ENCODE data around the gene LPCAT2.

The LPCAT2 gene

DNA sequence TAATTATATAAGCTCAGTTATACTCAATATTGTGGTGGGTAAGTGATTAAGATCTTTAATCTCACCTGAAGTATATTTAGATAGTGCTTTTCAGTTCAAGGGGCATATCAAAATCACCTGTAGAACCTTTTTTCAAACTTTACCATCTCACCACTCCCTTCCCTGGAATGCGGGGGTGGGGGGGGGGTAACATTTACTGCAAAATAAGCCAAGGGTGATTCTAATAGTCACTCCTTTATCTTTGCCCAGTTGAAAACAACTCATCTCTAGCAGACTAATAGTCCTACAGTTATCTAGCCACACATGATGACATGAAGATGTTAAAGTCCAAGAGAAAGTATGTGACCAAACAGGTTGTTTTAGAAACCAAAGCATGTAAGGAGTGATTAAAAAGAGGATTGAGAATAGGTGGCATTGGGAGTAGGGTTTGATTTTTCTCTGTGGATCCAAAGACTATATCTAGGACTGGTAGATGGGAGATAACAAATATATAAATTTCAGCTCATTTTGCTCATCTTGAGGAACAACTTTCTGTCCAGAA is 21.5 kb downstream of the LPCAT2 start:
- no peaks in the 10 kb centered on the region for H3K9me3 ChIP-seq
- H3K4me3 ChIP-seq = no peak overlapping the region
- no peak overlapping the region for H3K27ac ChIP-seq
- H3K36me3 ChIP-seq = no peaks in the 10 kb centered on the region
- no peak for DNase-seq
- intact Hi-C loops (cut with DNase I; ENCODE audit: low total_unique reads) = no loop called here
- TF ChIP-seq, protein P1, sequence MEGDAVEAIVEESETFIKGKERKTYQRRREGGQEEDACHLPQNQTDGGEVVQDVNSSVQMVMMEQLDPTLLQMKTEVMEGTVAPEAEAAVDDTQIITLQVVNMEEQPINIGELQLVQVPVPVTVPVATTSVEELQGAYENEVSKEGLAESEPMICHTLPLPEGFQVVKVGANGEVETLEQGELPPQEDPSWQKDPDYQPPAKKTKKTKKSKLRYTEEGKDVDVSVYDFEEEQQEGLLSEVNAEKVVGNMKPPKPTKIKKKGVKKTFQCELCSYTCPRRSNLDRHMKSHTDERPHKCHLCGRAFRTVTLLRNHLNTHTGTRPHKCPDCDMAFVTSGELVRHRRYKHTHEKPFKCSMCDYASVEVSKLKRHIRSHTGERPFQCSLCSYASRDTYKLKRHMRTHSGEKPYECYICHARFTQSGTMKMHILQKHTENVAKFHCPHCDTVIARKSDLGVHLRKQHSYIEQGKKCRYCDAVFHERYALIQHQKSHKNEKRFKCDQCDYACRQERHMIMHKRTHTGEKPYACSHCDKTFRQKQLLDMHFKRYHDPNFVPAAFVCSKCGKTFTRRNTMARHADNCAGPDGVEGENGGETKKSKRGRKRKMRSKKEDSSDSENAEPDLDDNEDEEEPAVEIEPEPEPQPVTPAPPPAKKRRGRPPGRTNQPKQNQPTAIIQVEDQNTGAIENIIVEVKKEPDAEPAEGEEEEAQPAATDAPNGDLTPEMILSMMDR (IDR thresholded peaks at IDR 0.05) = no peak
- H3K4me1 ChIP-seq = peaks cover 0 to 7% (median 0%) of the 10 kb centered on the region in 4 donors
- H3K27me3 ChIP-seq = no peaks in the 10 kb centered on the region

DNA sequence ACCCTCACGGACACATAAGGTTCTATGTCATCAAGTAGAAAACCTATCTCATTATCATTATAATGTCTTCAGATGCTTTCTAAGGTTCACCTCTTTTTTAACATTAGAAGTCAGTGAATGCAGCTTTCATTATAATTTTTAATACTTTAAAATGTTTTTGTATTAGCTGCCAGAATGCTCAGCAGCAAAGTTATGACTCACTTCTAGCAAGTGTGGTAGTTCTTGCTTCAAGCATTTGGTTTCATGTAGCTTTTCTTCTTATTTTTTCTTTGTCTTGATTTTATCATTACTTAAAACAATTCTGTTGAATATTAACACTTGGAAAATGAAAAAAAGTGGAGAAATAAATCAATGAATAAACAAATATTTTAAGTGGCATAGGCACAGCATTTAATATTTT is 23.4 kb downstream of the LPCAT2 start:
- intact Hi-C loops (cut with DNase I; ENCODE audit: low total_unique reads) = no loop called here
- Histone ChIP-seq H3K4me3 (no peak overlapping the region), H3K9me3 (no peaks in the 10 kb centered on the region), H3K27me3 (no peaks in the 10 kb centered on the region), H3K4me1 (peaks cover 0 to 7% (median 0%) of the 10 kb centered on the region in 4 donors), H3K36me3 (no peaks in the 10 kb centered on the region), H3K27ac (no peak overlapping the region)
- no peak for DNase-seq
- TF ChIP-seq, protein P1 (IDR thresholded peaks at IDR 0.05) = no peak

DNA sequence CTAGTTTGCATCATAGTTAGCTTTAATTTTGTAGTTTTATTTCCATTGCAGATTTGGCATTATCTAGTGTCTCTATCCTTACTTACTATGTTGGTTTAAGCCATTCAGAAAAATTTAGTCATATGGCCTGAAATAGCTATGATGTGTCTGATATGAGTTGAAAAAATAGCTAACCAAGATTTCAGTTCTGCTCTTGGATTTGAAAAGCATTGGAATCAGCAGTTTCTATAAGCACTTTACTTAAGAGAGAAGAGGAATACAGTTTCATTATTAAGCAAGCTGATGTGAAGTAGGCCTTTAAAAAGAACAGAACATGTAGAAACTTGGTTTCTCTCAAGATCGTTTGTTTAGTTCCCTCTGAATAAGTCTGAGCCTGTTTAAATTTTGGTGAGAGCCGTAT is 25.9 kb downstream of the LPCAT2 start:
- Histone ChIP-seq H3K4me1 (peaks cover 0 to 7% (median 0%) of the 10 kb centered on the region in 4 donors), H3K36me3 (no peaks in the 10 kb centered on the region), H3K4me3 (no peak overlapping the region), H3K9me3 (no peaks in the 10 kb centered on the region), H3K27ac (no peak overlapping the region), H3K27me3 (no peaks in the 10 kb centered on the region)
- intact Hi-C loops (cut with DNase I; ENCODE audit: low total_unique reads) = no loop called here
- no peak for DNase-seq
- TF ChIP-seq, protein P1 (IDR thresholded peaks at IDR 0.05) = no peak

DNA sequence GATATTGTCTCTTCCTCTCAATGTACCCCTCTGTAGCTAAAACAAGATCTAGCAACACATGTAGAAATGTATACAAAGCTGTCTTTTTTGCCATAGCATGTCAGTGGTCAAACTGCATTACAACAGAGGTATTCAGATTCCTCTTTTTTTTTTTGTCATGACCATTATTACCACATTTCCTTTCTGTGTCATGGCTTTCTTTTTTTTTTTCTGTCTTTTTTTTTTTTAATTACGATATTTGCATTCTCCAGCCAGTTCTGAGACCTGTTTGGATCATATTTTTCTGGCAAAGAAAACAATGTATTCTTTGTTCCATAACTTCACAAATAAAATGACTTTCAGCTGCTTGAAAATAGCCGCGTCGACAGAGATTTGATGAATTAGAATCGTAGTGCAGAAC is 30.2 kb downstream of the LPCAT2 start:
- no peak overlapping the region for H3K27ac ChIP-seq
- no peaks in the 10 kb centered on the region for H3K36me3 ChIP-seq
- no peak overlapping the region for H3K4me3 ChIP-seq
- intact Hi-C loops (cut with DNase I; ENCODE audit: low total_unique reads) = no loop called here
- no peaks in the 10 kb centered on the region for H3K9me3 ChIP-seq
- DNase-seq = no peak
- TF ChIP-seq, protein P1 (IDR thresholded peaks at IDR 0.05) = no peak
- H3K27me3 ChIP-seq = no peaks in the 10 kb centered on the region
- peaks cover 0 to 7% (median 0%) of the 10 kb centered on the region in 4 donors for H3K4me1 ChIP-seq

DNA sequence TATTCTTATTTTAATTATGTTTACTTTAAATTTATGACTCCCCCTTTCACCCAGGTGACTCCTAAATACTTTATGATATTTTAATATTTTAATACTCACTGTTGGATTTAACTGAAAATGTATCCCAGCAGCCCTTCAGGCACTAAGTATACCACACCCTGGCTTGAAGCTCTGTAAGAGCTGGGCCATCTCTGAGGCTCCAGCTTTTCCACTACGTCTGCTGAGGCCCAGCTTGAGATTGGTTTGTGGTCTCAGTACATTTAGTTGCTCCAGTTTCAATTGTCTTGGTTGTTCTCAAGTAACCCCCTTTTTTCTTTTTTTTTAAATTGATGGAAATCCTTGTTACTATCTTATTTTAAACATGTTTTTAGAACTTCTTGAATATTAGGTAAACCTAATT is 30.6 kb downstream of the LPCAT2 start:
- H3K36me3 ChIP-seq = no peaks in the 10 kb centered on the region
- H3K27ac ChIP-seq = no peak overlapping the region
- H3K27me3 ChIP-seq = no peaks in the 10 kb centered on the region
- H3K4me3 ChIP-seq = no peak overlapping the region
- peaks cover 0 to 6% (median 0%) of the 10 kb centered on the region in 4 donors for H3K4me1 ChIP-seq
- intact Hi-C loops (cut with DNase I; ENCODE audit: low total_unique reads) = no loop called here
- no peaks in the 10 kb centered on the region for H3K9me3 ChIP-seq
- TF ChIP-seq, protein P1 (IDR thresholded peaks at IDR 0.05) = no peak
- no peak for DNase-seq

DNA sequence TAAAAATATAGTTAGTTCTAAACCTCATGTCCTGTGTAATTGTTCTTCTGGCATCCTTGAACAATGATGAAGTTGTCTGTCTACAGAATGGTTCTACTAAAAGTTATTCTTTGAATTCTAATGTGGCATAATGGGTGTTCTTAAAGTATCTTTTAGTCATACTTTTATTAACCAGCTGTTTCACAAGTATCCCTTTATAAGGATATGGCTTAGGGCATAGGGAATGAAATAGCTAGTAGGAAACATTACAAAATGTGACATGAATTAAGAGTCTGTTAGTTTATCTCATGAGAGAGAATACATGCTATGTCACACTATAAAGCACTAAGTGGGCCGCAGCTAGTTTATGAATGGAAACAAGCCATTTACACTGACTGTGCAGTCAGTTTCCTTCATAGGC is 31.3 kb downstream of the LPCAT2 start:
- Histone ChIP-seq H3K4me1 (no peaks in the 10 kb centered on the region), H3K27me3 (no peaks in the 10 kb centered on the region), H3K36me3 (no peaks in the 10 kb centered on the region), H3K27ac (no peak overlapping the region), H3K4me3 (no peak overlapping the region), H3K9me3 (no peaks in the 10 kb centered on the region)
- TF ChIP-seq, protein P1 (IDR thresholded peaks at IDR 0.05) = no peak
- DNase-seq = no peak
- intact Hi-C loops (cut with DNase I; ENCODE audit: low total_unique reads) = no loop called here

Measured in tibial artery (tissue), 4 donors.